GM19395 (cell line): Measurements from ENCODE around the gene COX8C.
A peak's percentile ranks its signal among the peaks of the same experiment; 100 is the strongest.

Source experiments
- ATAC-seq: cut with Tn5 transposase; IDR thresholded peaks from one replicate; pipeline ENCODE4 v1.9.1; 2021; ENCODE audit warnings: mild to moderate bottlenecking, moderate library complexity; ENCODE audit not compliant: unreplicated experiment

The COX8C gene

DNA sequence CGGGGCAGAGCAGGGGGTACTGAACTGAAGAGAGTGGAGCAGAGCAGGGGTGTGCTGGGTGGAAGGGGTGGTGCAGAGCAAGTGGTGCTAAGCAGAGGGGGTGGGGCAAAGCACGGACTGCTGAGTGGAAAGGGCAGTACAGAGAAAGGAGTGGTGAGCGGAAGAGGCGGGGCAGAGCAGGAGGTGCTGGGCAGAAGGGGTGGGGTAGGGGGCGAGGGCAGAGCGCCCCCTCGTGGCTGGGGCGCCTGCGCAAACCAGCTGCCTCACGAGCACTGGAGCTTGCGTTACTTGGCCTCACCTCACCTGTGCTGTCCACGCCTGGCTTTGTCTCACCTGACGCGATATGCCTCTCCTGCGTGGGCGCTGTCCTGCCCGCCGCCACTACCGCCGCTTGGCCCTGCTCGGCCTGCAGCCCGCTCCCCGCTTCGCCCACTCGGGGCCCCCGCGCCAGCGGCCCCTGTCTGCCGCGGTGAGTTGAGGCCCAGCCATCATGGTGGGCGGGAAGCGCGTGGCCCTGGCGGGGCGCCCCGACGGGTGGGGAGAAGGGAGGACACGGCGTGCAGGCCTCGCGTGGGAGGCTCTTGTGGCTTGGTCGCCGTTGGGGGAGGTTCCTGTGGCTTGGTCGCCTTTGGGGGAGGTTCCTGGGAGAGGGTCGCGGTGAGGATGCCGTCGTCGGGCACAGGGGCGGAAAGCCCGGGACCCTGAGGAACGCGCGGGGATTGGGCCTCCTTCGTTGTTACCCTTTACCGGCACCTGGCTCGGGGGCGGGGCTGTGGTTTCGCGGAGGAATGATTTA lies at the start of gene COX8C:
Gene COX8C, plus strand, starts transcription at position 257 of the 796 bp plus-strand sequence. Its CDS starts 87 bp downstream, at position 344.
- no peak for ATAC-seq

- no peak for ATAC-seq
Observed at GRCh38 chr14:93299416-93299815, 47.6 kb upstream of the COX8C start.

DNA sequence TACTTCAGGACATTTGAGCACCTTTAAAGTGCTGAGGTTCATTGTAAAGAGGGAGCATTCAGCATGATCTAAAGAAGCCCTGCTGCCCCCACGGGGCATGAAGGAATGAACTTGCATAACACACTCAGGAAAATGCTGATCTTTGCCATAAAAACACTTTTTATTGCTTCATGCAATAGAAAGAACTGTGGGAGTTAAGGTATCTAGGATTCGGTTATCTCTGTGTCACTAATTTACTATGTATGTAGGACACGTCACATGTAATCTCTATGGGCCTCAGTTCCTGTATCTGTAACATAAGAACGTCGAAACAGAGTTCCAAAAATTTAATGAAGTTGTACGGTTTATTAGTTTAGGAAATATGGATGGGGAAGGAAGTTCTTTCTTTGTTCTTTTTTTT lies 47.1 kb upstream of the COX8C start:
- ATAC-seq = no peak

GRCh38 chr14:93301821-93302447 lies 45.0 kb upstream of the COX8C start:
- no peak for ATAC-seq

- ATAC-seq = no peak
Observed at GRCh38 chr14:93302688-93303581, 44.0 kb upstream of the COX8C start.

GRCh38 chr14:93303659-93304058 lies 43.3 kb upstream of the COX8C start:
- no peak for ATAC-seq

DNA sequence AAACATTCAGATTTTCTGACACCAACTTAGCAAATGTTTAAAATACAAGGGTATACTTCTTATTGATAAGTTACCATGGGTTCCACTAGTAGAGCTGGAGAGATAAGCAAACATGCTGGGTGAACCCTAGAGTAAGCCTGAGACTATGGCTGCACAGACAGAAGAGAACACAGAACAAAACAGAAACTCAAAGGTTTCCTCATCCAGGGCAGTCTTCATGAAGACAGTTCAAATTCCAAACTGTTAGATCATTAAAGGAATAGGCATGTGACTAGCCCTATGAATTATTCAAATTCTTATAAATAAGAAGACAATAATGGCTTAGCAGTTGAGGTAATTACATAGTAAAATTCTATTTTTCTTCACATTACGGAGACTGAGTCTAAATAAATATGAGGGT lies 42.2 kb upstream of the COX8C start:
- ATAC-seq = no peak

GRCh38 chr14:93305725-93306418 lies 41.1 kb upstream of the COX8C start:
- ATAC-seq = no peak

GRCh38 chr14:93306812-93307211 lies 40.2 kb upstream of the COX8C start:
- no peak for ATAC-seq

- ATAC-seq = no peak
Observed at GRCh38 chr14:93308686-93309345, 38.2 kb upstream of the COX8C start.

DNA sequence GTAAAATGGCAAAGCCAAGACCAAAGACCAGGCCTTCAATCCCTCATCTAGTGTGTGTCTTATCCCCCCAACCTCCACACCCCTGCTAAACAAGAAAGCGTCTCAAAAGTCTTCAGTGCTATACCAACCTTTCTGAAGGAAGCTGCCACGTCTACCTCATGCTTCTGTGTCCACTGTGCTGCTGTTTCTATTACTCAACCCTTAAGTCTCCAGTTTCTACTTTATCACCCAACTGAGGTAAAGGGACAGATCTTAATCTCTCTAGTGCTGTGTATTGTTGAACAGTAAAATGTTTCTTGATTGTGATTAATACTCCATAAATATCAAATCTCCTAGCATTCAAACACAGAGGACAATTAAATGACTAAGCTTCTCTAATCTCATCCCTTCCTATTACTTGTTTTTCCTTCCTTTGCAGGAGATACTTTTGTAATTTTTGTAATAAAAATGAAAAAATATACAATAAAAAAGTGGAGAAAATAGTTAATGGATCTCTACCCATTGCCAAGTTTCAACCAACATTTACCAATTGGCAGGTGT lies 37.5 kb upstream of the COX8C start:
- no peak for ATAC-seq

DNA sequence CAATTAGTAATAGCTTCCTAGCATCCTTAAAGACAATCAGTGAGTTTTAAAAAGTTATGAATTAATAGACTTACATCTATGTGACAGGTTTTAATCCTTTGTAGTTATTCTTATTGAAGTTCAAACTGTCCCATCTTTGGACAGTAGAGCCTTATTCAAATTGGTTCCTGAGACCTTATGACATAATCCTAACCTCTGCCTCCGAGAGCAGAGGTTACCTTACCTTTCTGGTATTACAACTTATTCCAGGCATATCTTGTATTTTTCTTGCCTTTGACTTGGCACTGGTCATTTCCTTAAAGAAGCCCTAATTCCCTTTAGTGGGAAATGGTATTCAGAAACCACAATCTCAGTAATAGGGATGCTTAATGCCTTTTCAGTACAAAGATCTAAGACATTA lies 35.9 kb upstream of the COX8C start:
- ATAC-seq = no peak

- ATAC-seq = no peak
Observed at GRCh38 chr14:93315575-93315974, 31.4 kb upstream of the COX8C start.

DNA sequence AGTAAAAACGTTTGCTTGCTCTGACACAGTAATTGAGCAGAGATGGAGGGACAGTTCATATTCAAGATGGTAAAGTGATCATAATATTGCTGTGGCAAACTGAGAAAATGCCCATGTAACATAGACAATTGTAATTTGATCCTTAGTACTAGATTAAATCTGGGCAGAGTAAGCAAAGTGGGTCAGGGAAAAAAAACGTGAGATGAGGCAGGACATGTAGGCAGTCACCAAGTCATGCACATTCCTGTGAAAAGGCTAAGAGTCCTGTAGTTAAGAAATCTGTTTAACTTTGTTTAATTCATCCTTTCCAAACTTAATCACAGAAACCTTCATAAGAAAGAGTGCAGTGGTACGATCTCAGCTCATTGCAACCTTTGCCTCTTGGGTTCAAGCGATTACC lies 30.3 kb upstream of the COX8C start:
- no peak for ATAC-seq

DNA sequence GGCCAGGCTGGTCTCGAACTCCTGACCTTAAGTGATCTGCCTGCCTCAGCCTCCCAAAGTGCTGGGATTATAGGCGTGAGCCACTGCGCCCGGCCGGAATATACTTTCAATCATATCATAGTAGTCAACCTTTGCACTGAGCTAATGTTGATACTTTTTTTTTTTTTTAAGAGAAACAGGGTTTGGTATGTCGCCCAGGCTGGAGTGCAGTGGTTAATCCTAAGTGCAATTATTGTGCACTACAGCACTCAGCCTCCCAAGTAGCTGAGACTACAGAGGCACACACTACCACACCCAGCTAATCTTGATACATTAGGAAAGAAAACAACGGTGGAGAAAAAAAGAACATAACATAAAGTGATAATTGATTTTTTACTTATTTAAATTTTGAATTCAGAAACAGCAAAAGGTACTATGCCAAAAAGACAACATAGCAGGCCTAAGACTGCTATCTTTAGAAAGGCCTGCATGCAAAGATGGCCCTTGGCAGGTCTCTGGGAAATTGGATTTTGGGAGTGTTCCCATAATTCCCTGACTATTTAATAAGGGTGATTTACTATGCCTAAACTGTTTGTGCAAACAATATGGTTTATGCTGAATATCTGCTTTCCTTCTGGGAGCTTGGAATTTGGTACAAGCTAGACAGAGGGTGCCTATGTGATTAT lies 29.6 kb upstream of the COX8C start:
- ATAC-seq = no peak

GRCh38 chr14:93317875-93318807 lies 28.8 kb upstream of the COX8C start:
- no peak for ATAC-seq

DNA sequence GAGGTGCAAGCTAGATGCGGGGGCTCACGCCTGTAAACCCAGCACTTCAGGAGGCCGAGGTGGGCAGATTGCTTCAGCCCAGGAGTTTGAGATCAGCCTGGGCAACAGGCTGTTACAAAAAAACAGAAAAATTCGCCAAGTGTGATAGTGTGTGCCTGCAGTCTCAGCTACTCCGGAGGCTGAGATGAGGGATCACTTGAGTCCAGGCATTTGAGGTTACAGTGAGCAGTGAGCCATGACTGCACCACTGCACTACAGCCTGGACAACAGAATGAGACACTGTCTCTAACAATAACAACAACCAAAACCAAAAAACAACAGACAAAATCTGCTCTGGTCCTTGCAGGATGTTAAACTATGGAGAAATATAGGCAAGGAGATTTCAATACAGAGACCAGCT lies 28.1 kb upstream of the COX8C start:
- ATAC-seq = no peak

DNA sequence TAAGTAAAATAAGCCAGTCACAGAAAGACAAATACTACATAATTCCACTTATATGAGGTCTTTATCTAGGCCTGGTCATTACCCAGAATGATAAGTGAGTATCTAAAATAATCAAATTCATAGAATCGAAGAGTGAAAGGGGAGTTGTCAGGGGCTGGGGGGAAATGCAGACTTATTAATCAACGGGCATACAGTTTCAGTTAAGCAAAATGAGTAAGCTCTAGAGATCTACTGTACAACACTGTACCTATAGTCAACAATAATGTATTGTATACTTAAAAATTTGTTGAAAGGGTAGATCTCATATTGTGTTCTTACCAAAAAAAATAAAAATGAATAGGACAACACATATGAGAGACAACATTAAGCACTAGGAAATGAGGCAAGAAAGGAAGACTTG lies 27.5 kb upstream of the COX8C start:
- ATAC-seq = peak; percentile 59

- peak; percentile 48 for ATAC-seq
Observed at GRCh38 chr14:93319958-93320357, 27.0 kb upstream of the COX8C start.
